Natural killer cell (primary cell): Measurements from ENCODE around the gene UHMK1. TPM values are rescaled to one million over a fixed set of nuclear protein-coding genes. Genes with fewer than 3 reads are reported as not detected.

ENCODE experiments used
- ATAC-seq, 3 donors: fragments of 150-1000 bp in 2 of 3; fragments of 200-7000 bp in 1 of 3; cut with Tn5 transposase; 1 replicate in 1 of 3; 2 replicates in 2 of 3; pipeline ENCODE4 v1.10.0; 2021; ENCODE audit warnings: mild to moderate bottlenecking in 2 of 3, moderate library complexity in 2 of 3
- DNase-seq, 2 donors: peaks; one replicate each; pipeline versions ENCODE4 v3.0.0 to v3.0.0-alpha.2; 2013 to 2021; ENCODE audit warnings: mixed read lengths in 1 of 2
- H3K27ac ChIP-seq: one replicate; pipeline ENCODE4 v1.5.1; 2013; ENCODE audit warnings: mild to moderate bottlenecking, low read length
- H3K27me3 ChIP-seq: one replicate; pipeline ENCODE4 v1.6.1; 2013; ENCODE audit warnings: low read length; ENCODE audit not compliant: control insufficient read depth, insufficient read depth
- H3K36me3 ChIP-seq: one replicate; pipeline ENCODE4 v1.6.1; 2013; ENCODE audit warnings: low read length; ENCODE audit not compliant: control insufficient read depth, insufficient read depth
- H3K4me1 ChIP-seq: one replicate; pipeline ENCODE4 v1.6.1; 2013; ENCODE audit warnings: low read length; ENCODE audit not compliant: control insufficient read depth, insufficient read depth
- H3K4me3 ChIP-seq: one replicate; pipeline ENCODE4 v1.5.1; 2013; ENCODE audit warnings: low read length
- H3K9me3 ChIP-seq: one replicate; pipeline ENCODE4 v1.6.1; 2013; ENCODE audit warnings: low read length; ENCODE audit not compliant: control insufficient read depth, insufficient read depth
- H3K27ac Mint-ChIP-seq, 2 donors: one replicate each; pipeline ENCODE4 v1.8.0; 2022; ENCODE audit warnings: mild to moderate bottlenecking in 2 of 2, mixed read lengths in 2 of 2, moderate library complexity in 1 of 2
- H3K27me3 Mint-ChIP-seq, 2 donors: one replicate each; pipeline ENCODE4 v1.8.0; 2022; ENCODE audit warnings: low read depth in 2 of 2, mixed read lengths in 2 of 2
- H3K36me3 Mint-ChIP-seq: one replicate; pipeline ENCODE4 v1.8.0; 2022; ENCODE audit warnings: mixed read lengths
- H3K4me1 Mint-ChIP-seq, 2 donors: one replicate each; pipeline ENCODE4 v1.8.0; 2022; ENCODE audit warnings: mixed read lengths in 2 of 2
- H3K4me3 Mint-ChIP-seq: one replicate; pipeline ENCODE4 v1.8.0; 2022; ENCODE audit warnings: mild to moderate bottlenecking, moderate library complexity, mixed read lengths
- H3K9me3 Mint-ChIP-seq, 2 donors: one replicate each; pipeline ENCODE4 v1.8.0; 2022; ENCODE audit warnings: mixed read lengths in 2 of 2
- WGBS: methylation state at CpG from one replicate; pipeline ENCODE4 v1.1.7; 2013; ENCODE audit warnings: missing lambda C conversion rate; ENCODE audit not compliant: insufficient coverage; 5-methylcytosine and 5-hydroxymethylcytosine counted together
- intact Hi-C: fragments of 100-400 bp; cut with micrococcal nuclease; formaldehyde crosslinking; loops from one replicate; pipeline ENCODE4 v1.14.2; 2022
- total RNA-seq, 4 donors: library from RNA; stranded (reverse); fragments of 120-200 nt in 1 of 4; gene quantifications; one replicate each; pipeline versions ENCODE4 v1.2.3 to v1.2.4, GENCODE V29; 2013 to 2022
- TF ChIP-seq, protein P1 (sequence below): fragments of 200-600 bp; IDR thresholded peaks from one replicate; pipeline ENCODE4 v1.8.0; 2022; ENCODE audit warnings: antibody characterized with exemption

The UHMK1 gene
- total RNA-seq, 3 donors from 2014 or later (not counting 1 experiment from before 2014, with no cell fraction given), result 87.7 to 100 (median 99.1) TPM

GRCh38 chr1:162498496-162498810, 835 bp downstream of the UHMK1 start:
- H3K4me3 ChIP-seq, result peak overlapping the region; percentile 65
- peaks cover 0 to 1% of the 10 kb centered on the region in 2 donors for H3K27me3 Mint-ChIP-seq
- no peaks in the 10 kb centered on the region for H3K9me3 Mint-ChIP-seq

GRCh38 chr1:162500805-162501204, 3.2 kb downstream of the UHMK1 start:
- Mint-ChIP-seq H3K27ac (no peak overlapping the region), H3K4me1 (peaks cover 33 to 38% of the 10 kb centered on the region in 2 donors), H3K4me3 (no peak overlapping the region), H3K27me3 (no peaks in the 10 kb centered on the region), H3K9me3 (no peaks in the 10 kb centered on the region), H3K36me3 (no peaks in the 10 kb centered on the region)
- intact Hi-C loops, result no loop called here
- Histone ChIP-seq H3K36me3 (peaks cover 48% of the 10 kb centered on the region), H3K4me3 (no peak overlapping the region), H3K27ac (no peak overlapping the region), H3K27me3 (no peaks in the 10 kb centered on the region), H3K4me1 (peaks cover 13% of the 10 kb centered on the region), H3K9me3 (no peaks in the 10 kb centered on the region)
- ATAC-seq (no peak), DNase-seq (no peak)
- TF ChIP-seq, protein P1, sequence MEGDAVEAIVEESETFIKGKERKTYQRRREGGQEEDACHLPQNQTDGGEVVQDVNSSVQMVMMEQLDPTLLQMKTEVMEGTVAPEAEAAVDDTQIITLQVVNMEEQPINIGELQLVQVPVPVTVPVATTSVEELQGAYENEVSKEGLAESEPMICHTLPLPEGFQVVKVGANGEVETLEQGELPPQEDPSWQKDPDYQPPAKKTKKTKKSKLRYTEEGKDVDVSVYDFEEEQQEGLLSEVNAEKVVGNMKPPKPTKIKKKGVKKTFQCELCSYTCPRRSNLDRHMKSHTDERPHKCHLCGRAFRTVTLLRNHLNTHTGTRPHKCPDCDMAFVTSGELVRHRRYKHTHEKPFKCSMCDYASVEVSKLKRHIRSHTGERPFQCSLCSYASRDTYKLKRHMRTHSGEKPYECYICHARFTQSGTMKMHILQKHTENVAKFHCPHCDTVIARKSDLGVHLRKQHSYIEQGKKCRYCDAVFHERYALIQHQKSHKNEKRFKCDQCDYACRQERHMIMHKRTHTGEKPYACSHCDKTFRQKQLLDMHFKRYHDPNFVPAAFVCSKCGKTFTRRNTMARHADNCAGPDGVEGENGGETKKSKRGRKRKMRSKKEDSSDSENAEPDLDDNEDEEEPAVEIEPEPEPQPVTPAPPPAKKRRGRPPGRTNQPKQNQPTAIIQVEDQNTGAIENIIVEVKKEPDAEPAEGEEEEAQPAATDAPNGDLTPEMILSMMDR, result no peak
- 98% methylated on average over 2 of the region's 2 CpGs for WGBS

More at GRCh38 chr1:162498496-162498810, 835 bp downstream of the UHMK1 start:
- no peaks in the 10 kb centered on the region for H3K27me3 ChIP-seq
- peaks cover 13% of the 10 kb centered on the region for H3K4me1 ChIP-seq
- peak overlapping the region; percentile 91 for H3K27ac ChIP-seq
- ATAC-seq, result peak in 1 of 3 donors; percentile 1
- Mint-ChIP-seq H3K4me1 (peaks cover 33 to 38% of the 10 kb centered on the region in 2 donors), H3K27ac (peak overlapping the region; percentile 88 to 96), H3K4me3 (peak overlapping the region; percentile 93), H3K36me3 (no peaks in the 10 kb centered on the region)
- no peaks in the 10 kb centered on the region for H3K9me3 ChIP-seq
- TF ChIP-seq, protein P1, result no peak
- peaks cover 28% of the 10 kb centered on the region for H3K36me3 ChIP-seq
- intact Hi-C loops, result loop anchor here (1.0 kb wide), 1 partner anchor 50 kb away; no protein-coding TSS in a partner anchor
- WGBS, result 0% methylated on average over 4 of the region's 7 CpGs
- no peak for DNase-seq

DNA sequence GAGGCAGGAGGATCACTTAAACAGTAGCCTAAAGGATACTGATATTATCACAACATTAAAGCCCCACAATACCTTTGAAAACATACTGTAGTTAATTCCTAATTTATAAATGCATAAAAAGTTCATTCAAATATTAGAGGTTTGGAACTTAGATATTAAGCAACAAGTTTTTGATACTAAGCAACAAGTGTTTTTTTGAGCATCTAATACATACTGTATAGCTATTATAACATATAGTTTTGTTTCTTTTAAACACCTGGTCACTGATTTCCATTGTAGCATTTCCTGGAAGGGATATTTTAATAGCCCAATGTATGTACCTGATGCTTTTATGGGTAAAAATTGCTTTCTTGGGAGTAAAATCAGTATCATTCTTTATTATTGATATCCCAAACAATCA, 4.5 kb downstream of the UHMK1 start:
- TF ChIP-seq, protein P1, result no peak
- DNase-seq (no peak), ATAC-seq (no peak)
- Histone ChIP-seq H3K27me3 (no peaks in the 10 kb centered on the region), H3K4me3 (no peak overlapping the region), H3K36me3 (peaks cover 57% of the 10 kb centered on the region), H3K4me1 (peaks cover 8% of the 10 kb centered on the region), H3K27ac (no peak overlapping the region), H3K9me3 (no peaks in the 10 kb centered on the region)
- Mint-ChIP-seq H3K36me3 (no peaks in the 10 kb centered on the region), H3K9me3 (no peaks in the 10 kb centered on the region), H3K27ac (no peak overlapping the region), H3K4me1 (peaks cover 32 to 40% of the 10 kb centered on the region in 2 donors), H3K27me3 (no peaks in the 10 kb centered on the region), H3K4me3 (no peak overlapping the region)
- intact Hi-C loops, result no loop called here

DNA sequence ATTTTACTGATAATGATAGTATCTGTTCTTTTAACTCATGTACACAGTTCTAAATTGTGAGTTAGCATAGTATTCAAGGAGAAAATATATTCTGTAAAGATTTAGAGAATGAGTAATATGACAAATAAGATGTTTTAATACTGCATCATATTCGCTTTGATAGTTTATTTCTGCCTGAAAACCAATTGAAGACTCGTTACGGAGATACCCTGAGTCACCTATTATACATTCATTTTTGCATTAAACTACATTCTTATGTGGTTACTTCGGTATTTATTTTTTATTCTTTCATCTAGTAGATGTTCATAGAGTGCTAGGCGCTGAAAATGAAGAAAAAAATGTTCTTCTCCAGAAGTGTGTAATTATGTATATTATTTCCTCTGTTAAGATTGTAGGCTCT, 5.3 kb downstream of the UHMK1 start:
- Histone ChIP-seq H3K9me3 (no peaks in the 10 kb centered on the region), H3K27ac (no peak overlapping the region), H3K4me1 (peaks cover 5% of the 10 kb centered on the region), H3K36me3 (peaks cover 57% of the 10 kb centered on the region), H3K27me3 (no peaks in the 10 kb centered on the region), H3K4me3 (no peak overlapping the region)
- no peaks in the 10 kb centered on the region for H3K36me3 Mint-ChIP-seq
- TF ChIP-seq, protein P1, result no peak
- no peaks in the 10 kb centered on the region for H3K9me3 Mint-ChIP-seq
- DNase-seq (no peak), ATAC-seq (no peak)
- WGBS, result 94% methylated on average over 3 of the region's 5 CpGs
- intact Hi-C loops, result no loop called here
- no peak overlapping the region for H3K4me3 Mint-ChIP-seq
- H3K4me1 Mint-ChIP-seq, result peaks cover 31 to 36% of the 10 kb centered on the region in 2 donors
- no peaks in the 10 kb centered on the region for H3K27me3 Mint-ChIP-seq
- no peak overlapping the region for H3K27ac Mint-ChIP-seq
